ENCODE measurements around the gene AMD1. TPM values are rescaled to one million over a fixed set of nuclear protein-coding genes. Genes with fewer than 3 reads are reported as not detected.

Gene AMD1
- total RNA-seq, 4 donors from 2014 or later, result 46.2 to 93.1 (median 59.6) TPM

- WGBS, result 81% methylated on average over 11 of the region's 12 CpGs
Observed at GRCh38 chr6:110859335-110859792, 15.2 kb upstream of the AMD1 start.

GRCh38 chr6:110864824-110865223 lies 9.8 kb upstream of the AMD1 start:
- Histone ChIP-seq H3K36me3 (no peaks in the 10 kb centered on the region), H3K27me3 (no peaks in the 10 kb centered on the region), H3K4me1 (no peaks in the 10 kb centered on the region), H3K27ac (replicated peaks in 1 of 4) (no peak overlapping the region), H3K4me3 (no peak overlapping the region), H3K9me3 (no peaks in the 10 kb centered on the region)
- WGBS, result 39% methylated on average over 2 of the region's 2 CpGs
- DNase-seq (ENCODE audit: extremely low spot score), result no peak
- intact Hi-C loops (cut with DNase I), result no loop called here
- TF ChIP-seq EP300 (IDR thresholded peaks at IDR 0.05) (no peak), POLR2A (IDR thresholded peaks at IDR 0.05; ENCODE audit: low read depth) (no peak), POLR2AphosphoS5 (IDR thresholded peaks at IDR 0.05) (no peak), CTCF (IDR thresholded peaks at IDR 0.05) (no peak)

More at GRCh38 chr6:110859335-110859792, 15.2 kb upstream of the AMD1 start:
- no peak for DNase-seq (ENCODE audit: extremely low spot score)
- intact Hi-C loops (cut with DNase I), result no loop called here
- Histone ChIP-seq H3K4me1 (no peaks in the 10 kb centered on the region), H3K27me3 (no peaks in the 10 kb centered on the region), H3K27ac (replicated peaks in 1 of 4) (no peak overlapping the region), H3K4me3 (no peak overlapping the region), H3K36me3 (peaks cover 0 to 6% (median 0%) of the 10 kb centered on the region in 4 donors), H3K9me3 (no peaks in the 10 kb centered on the region)
- no peak for TF ChIP-seq POLR2A (IDR thresholded peaks at IDR 0.05; ENCODE audit: low read depth)
- TF ChIP-seq CTCF (IDR thresholded peaks at IDR 0.05), result no peak
- TF ChIP-seq EP300 (IDR thresholded peaks at IDR 0.05), result no peak
- no peak for TF ChIP-seq POLR2AphosphoS5 (IDR thresholded peaks at IDR 0.05)

GRCh38 chr6:110874880-110875547 lies 429 bp downstream of the AMD1 start:
- DNase-seq (ENCODE audit: extremely low spot score), result no peak
- intact Hi-C loops (cut with DNase I), result loop anchor here (2.0 to 10.0 kb wide), 3 partner anchors 60 to 1180 kb away; partner anchors contain the start of genes AK9, CDK19 and FIG4
- H3K4me3 ChIP-seq, result peak overlapping the region; percentile 83 to 98 (median 90)
- TF ChIP-seq POLR2AphosphoS5 (IDR thresholded peaks at IDR 0.05), result no peak
- no peak for TF ChIP-seq CTCF (IDR thresholded peaks at IDR 0.05)
- no peak for TF ChIP-seq POLR2A (IDR thresholded peaks at IDR 0.05; ENCODE audit: low read depth)
- no peak for TF ChIP-seq EP300 (IDR thresholded peaks at IDR 0.05)
- no peaks in the 10 kb centered on the region for H3K9me3 ChIP-seq
- peaks cover 34 to 44% (median 37%) of the 10 kb centered on the region in 4 donors for H3K4me1 ChIP-seq
- H3K27ac ChIP-seq (replicated peaks in 1 of 4), result peak overlapping the region; percentile 94 to 97 (median 97)
- WGBS, result 0% methylated on average over 18 of the region's 60 CpGs
- no peaks in the 10 kb centered on the region for H3K36me3 ChIP-seq
- no peaks in the 10 kb centered on the region for H3K27me3 ChIP-seq

- H3K4me1 ChIP-seq, result peaks cover 40 to 48% (median 42%) of the 10 kb centered on the region in 4 donors
- TF ChIP-seq CTCF (IDR thresholded peaks at IDR 0.05) (no peak), EP300 (IDR thresholded peaks at IDR 0.05) (no peak), POLR2AphosphoS5 (IDR thresholded peaks at IDR 0.05) (no peak), POLR2A (IDR thresholded peaks at IDR 0.05; ENCODE audit: low read depth) (no peak)
- H3K9me3 ChIP-seq, result no peaks in the 10 kb centered on the region
- H3K27me3 ChIP-seq, result no peaks in the 10 kb centered on the region
- no peak for DNase-seq (ENCODE audit: extremely low spot score)
- H3K36me3 ChIP-seq, result no peaks in the 10 kb centered on the region
- intact Hi-C loops (cut with DNase I), result loop anchor here (2.0 to 10.0 kb wide), 3 partner anchors 61 to 1181 kb away; partner anchors contain the start of genes AK9, CDK19, FIG4 and GTF3C6
- H3K4me3 ChIP-seq, result peak overlapping the region; percentile 83 to 98 (median 90)
- H3K27ac ChIP-seq (replicated peaks in 1 of 4), result peak overlapping the region; percentile 94 to 97 (median 97)
- WGBS, result 0% methylated on average over 3 of the region's 61 CpGs
Observed at GRCh38 chr6:110875548-110876169, 1.1 kb downstream of the AMD1 start.

Measured in esophagus muscularis mucosa (tissue), 4 donors.